ENCODE data around the gene TRPV6.

GRCh38 chr7:142822714-142823113 is 62.8 kb downstream of the TRPV6 start:
- no peak for TF ChIP-seq CTCF (conservative IDR thresholded peaks at IDR 0.05; ENCODE audit: low read depth, low read length)
- TF ChIP-seq EZH2 (IDR thresholded peaks at IDR 0.05; ENCODE audit: borderline replicate concordance, low read depth, low read length, poor library complexity, severe bottlenecking) = no peak

Measured in A673 (cell line).